H1 (cell line): Measurements from ENCODE around the gene PARS2. TPM values are rescaled to one million over a fixed set of nuclear protein-coding genes. Genes with fewer than 3 reads are reported as not detected.

Source experiments
- CTCF ChIA-PET: fragments of 300-600 bp; sonication (Branson Sonifier 250); formaldehyde crosslinking; loops from one replicate; lab custom pipeline; 2021; ENCODE audit not compliant: partially characterized antibody; lab: Charles Lee
- POLR2A ChIA-PET: fragments of 300-600 bp; sonication (Branson Sonifier 250); formaldehyde crosslinking; loops from one replicate; lab custom pipeline; 2021; ENCODE audit warnings: inconsistent platforms; ENCODE audit not compliant: partially characterized antibody; lab: Charles Lee
- DNase-seq, 2 experiments: peaks; one replicate each; pipeline versions ENCODE4 v3.0.0 to v3.0.0-alpha.2; 2010 to 2022; ENCODE audit warnings: low spot score in 2 of 2, low read depth in 1 of 2, mixed read lengths in 1 of 2
- FAIRE-seq: peaks from 2 replicates; lab custom pipeline; 2011; peaks lifted over from hg19 to GRCh38; lab: Jason Lieb, UNC
- H2AFZ ChIP-seq: 2 replicates; pipeline ENCODE4 v1.8.1; 2012; ENCODE audit warnings: low read length, inconsistent platforms
- H2AK5ac ChIP-seq: 2 replicates; pipeline ENCODE4 v1.6.1; 2013; ENCODE audit warnings: low read depth, low read length
- H2BK120ac ChIP-seq: replicated peaks from 2 replicates; pipeline ENCODE3; 2013; ENCODE audit warnings: low read depth, low read length, inconsistent platforms
- H2BK12ac ChIP-seq: 2 replicates; pipeline ENCODE4 v1.6.1; 2013; ENCODE audit warnings: low read depth, low read length
- H2BK15ac ChIP-seq: 2 replicates; pipeline ENCODE4 v1.6.1; 2013; ENCODE audit warnings: low read length
- H2BK20ac ChIP-seq: 2 replicates; pipeline ENCODE4 v1.6.1; 2013; ENCODE audit warnings: low read length
- H2BK5ac ChIP-seq: 2 replicates; pipeline ENCODE4 v1.6.1; 2013; ENCODE audit warnings: low read depth, low read length
- H3K14ac ChIP-seq: 2 replicates; pipeline ENCODE4 v1.6.1; 2013; ENCODE audit warnings: inconsistent platforms; ENCODE audit not compliant: insufficient read length
- H3K18ac ChIP-seq: 2 replicates; pipeline ENCODE4 v1.6.1; 2013; ENCODE audit warnings: low read length; ENCODE audit errors: extremely low read depth
- H3K23ac ChIP-seq: 2 replicates; pipeline ENCODE4 v1.6.1; 2013; ENCODE audit warnings: inconsistent platforms; ENCODE audit not compliant: insufficient read length
- H3K23me2 ChIP-seq: 2 replicates; pipeline ENCODE4 v1.6.1; 2013; ENCODE audit warnings: low read depth, low read length
- H3K27ac ChIP-seq: 2 replicates; pipeline ENCODE4 v1.6.1; 2011; ENCODE audit warnings: low read depth, low read length, inconsistent platforms
- H3K27me3 ChIP-seq, 4 experiments: replicated peaks in 1 of 4; 1 replicate in 1 of 4; 2 replicates in 3 of 4; pipeline versions ENCODE4 v1.6.1 to v1.8.1; 2011 to 2013; ENCODE audit warnings: low read length in 3 of 4, mild to moderate bottlenecking in 3 of 4, inconsistent platforms in 2 of 4, mixed read lengths in 2 of 4, moderate library complexity in 1 of 4; ENCODE audit not compliant: control insufficient read depth in 3 of 4, insufficient read depth in 3 of 4; ENCODE audit errors: extremely low read depth in 1 of 4
- H3K36me3 ChIP-seq, 4 experiments: 2 replicates each; pipeline versions ENCODE4 v1.6.1 to v1.8.1; 2011 to 2013; ENCODE audit warnings: mild to moderate bottlenecking in 4 of 4, low read length in 3 of 4, moderate library complexity in 2 of 4, control low read depth in 1 of 4, inconsistent platforms in 1 of 4; ENCODE audit not compliant: insufficient read depth in 4 of 4, control insufficient read depth in 2 of 4
- H3K4ac ChIP-seq: replicated peaks from 2 replicates; pipeline ENCODE3; 2013; ENCODE audit warnings: low read length, low read depth, mixed read lengths, inconsistent platforms; ENCODE audit not compliant: insufficient read length
- H3K4me1 ChIP-seq, 4 experiments: replicated peaks in 1 of 4; 1 replicate in 1 of 4; 2 replicates in 3 of 4; pipeline versions ENCODE4 v1.6.1 to v1.8.1; 2011 to 2013; ENCODE audit warnings: low read length in 3 of 4, inconsistent platforms in 2 of 4, mixed read lengths in 1 of 4; ENCODE audit not compliant: insufficient read depth in 4 of 4, control insufficient read depth in 3 of 4
- H3K4me2 ChIP-seq, 2 experiments: 2 replicates each; pipeline versions ENCODE4 v1.6.1 to v1.8.1; 2011 to 2013; ENCODE audit warnings: low read depth in 2 of 2, low read length in 2 of 2, control low read depth in 1 of 2, inconsistent platforms in 1 of 2, mild to moderate bottlenecking in 1 of 2; ENCODE audit not compliant: insufficient read depth in 1 of 2
- H3K4me3 ChIP-seq, 4 experiments: fragments of 200-600, 300-600 bp in 1 of 4; sonication (generic), shearing (Covaris generic), sonication (Bioruptor Twin) in 1 of 4; 2 replicates each; pipeline versions ENCODE4 v1.5.1 to v1.8.1; 2011 to 2016; ENCODE audit warnings: low read length in 4 of 4, low read depth in 3 of 4, control low read depth in 2 of 4, inconsistent platforms in 2 of 4, mild to moderate bottlenecking in 2 of 4, mixed read lengths in 1 of 4, moderate library complexity in 1 of 4; ENCODE audit not compliant: insufficient read depth in 2 of 4; ENCODE audit errors: extremely low read depth in 1 of 4
- H3K56ac ChIP-seq: replicated peaks from 2 replicates; pipeline ENCODE3; 2013; ENCODE audit warnings: low read depth, mild to moderate bottlenecking, mixed read lengths, low read length, inconsistent platforms; ENCODE audit not compliant: insufficient read length
- H3K79me1 ChIP-seq: 2 replicates; pipeline ENCODE4 v1.6.1; 2013; ENCODE audit warnings: low read depth, low read length, control low read depth
- H3K79me2 ChIP-seq, 2 experiments: 2 replicates each; pipeline versions ENCODE4 v1.6.1 to v1.8.1; 2012 to 2013; ENCODE audit warnings: low read length in 2 of 2, mild to moderate bottlenecking in 2 of 2, inconsistent platforms in 1 of 2; ENCODE audit not compliant: insufficient read depth in 2 of 2, control insufficient read depth in 1 of 2
- H3K9ac ChIP-seq, 4 experiments: replicated peaks in 1 of 4; 1 replicate in 1 of 4; 2 replicates in 3 of 4; pipeline versions ENCODE4 v1.6.1 to v1.8.1; 2011 to 2013; ENCODE audit warnings: low read depth in 3 of 4, low read length in 3 of 4, control low read depth in 2 of 4, mild to moderate bottlenecking in 2 of 4, moderate library complexity in 2 of 4, inconsistent platforms in 1 of 4; ENCODE audit errors: extremely low read depth in 1 of 4
- H3K9me3 ChIP-seq, 2 experiments: 2 replicates each; pipeline versions ENCODE4 v1.6.1 to v1.8.1; 2012 to 2013; ENCODE audit warnings: mild to moderate bottlenecking in 2 of 2, moderate library complexity in 2 of 2, control low read depth in 1 of 2, inconsistent platforms in 1 of 2, low read depth in 1 of 2, low read length in 1 of 2, mixed read lengths in 1 of 2; ENCODE audit not compliant: insufficient read depth in 2 of 2
- H4K20me1 ChIP-seq, 2 experiments: replicated peaks in 1 of 2; 2 replicates each; pipeline versions ENCODE3 to v1.8.1; 2011 to 2013; ENCODE audit warnings: inconsistent platforms in 2 of 2, low read length in 2 of 2, mild to moderate bottlenecking in 1 of 2; ENCODE audit not compliant: insufficient read depth in 2 of 2, control insufficient read depth in 1 of 2
- H4K5ac ChIP-seq: 2 replicates; pipeline ENCODE4 v1.6.1; 2013; ENCODE audit warnings: low read length, low read depth, mixed read lengths, inconsistent platforms; ENCODE audit not compliant: insufficient read length
- H4K8ac ChIP-seq: 2 replicates; pipeline ENCODE4 v1.8.0; 2013; ENCODE audit warnings: mild to moderate bottlenecking, moderate library complexity, low read length, inconsistent platforms; ENCODE audit not compliant: insufficient read depth; ENCODE audit errors: extremely low read depth
- H4K91ac ChIP-seq: replicated peaks from 2 replicates; pipeline ENCODE3; 2013; ENCODE audit warnings: low read length, mixed read lengths, inconsistent platforms; ENCODE audit not compliant: insufficient read length
- CHD1 ChIP-seq: IDR thresholded peaks from 2 replicates; pipeline ENCODE4 v1.6.1; 2012; ENCODE audit warnings: low read depth, low read length, improper control_type of control experiment
- CHD2 ChIP-seq: IDR thresholded peaks from 2 replicates; pipeline ENCODE4 v1.6.1; 2012; ENCODE audit warnings: low read length, improper control_type of control experiment
- CTCF ChIP-seq, 3 experiments: IDR thresholded peaks; 1 replicate in 2 of 3; 2 replicates in 1 of 3; pipeline versions ENCODE4 v1.5.1 to v1.6.1; 2011; ENCODE audit warnings: low read length in 3 of 3, mild to moderate bottlenecking in 3 of 3, inconsistent platforms in 2 of 3, low read depth in 1 of 3, moderate library complexity in 1 of 3; ENCODE audit not compliant: insufficient read depth in 1 of 3; ENCODE audit errors: control extremely low read depth in 1 of 3
- GTF2F1 ChIP-seq: IDR thresholded peaks from 2 replicates; pipeline ENCODE4 v1.6.1; 2012; ENCODE audit warnings: low read depth, low read length, improper control_type of control experiment, borderline replicate concordance
- NRF1 ChIP-seq: IDR thresholded peaks from 2 replicates; pipeline ENCODE4 v1.6.1; 2011; ENCODE audit warnings: mild to moderate bottlenecking, low read depth, low read length, improper control_type of control experiment
- PHF8 ChIP-seq: fragments of 200-600 bp; sonication (generic); conservative IDR thresholded peaks from 2 replicates; pipeline ENCODE4 v1.7.1; 2012; ENCODE audit warnings: low read depth, mild to moderate bottlenecking, inconsistent platforms, low read length, moderate library complexity
- SP4 ChIP-seq: IDR thresholded peaks from 2 replicates; pipeline ENCODE4 v1.6.1; 2012; ENCODE audit warnings: low read length, inconsistent platforms
- WGBS, 2 experiments: shearing (Covaris generic) in 1 of 2; methylation state at CpG; one replicate each; pipeline versions ENCODE4 v1.1.6 to v1.1.7; 2013 to 2015; ENCODE audit warnings: low lambda C conversion rate in 2 of 2, mixed read lengths in 2 of 2, inconsistent platforms in 1 of 2, low coverage in 1 of 2, missing lambda C conversion rate in 1 of 2; ENCODE audit not compliant: insufficient replicate concordance in 2 of 2, insufficient coverage in 1 of 2, insufficient read length in 1 of 2; ENCODE audit errors: extremely low coverage in 1 of 2, missing lambda C conversion rate in 1 of 2; 5-methylcytosine and 5-hydroxymethylcytosine counted together
- polyA plus RNA-seq, 7 experiments: library from polyadenylated mRNA; depleted of rRNA in 3 of 7; stranded (reverse) in 5 of 7; unstranded in 2 of 7; fragments of >200 nt in 5 of 7; fragments of 200-250 nt in 2 of 7; gene quantifications; 1 replicate in 5 of 7; 2 replicates in 1 of 7; 4 replicates in 1 of 7; pipeline versions ENCODE4 v1.2.1 to v1.2.3, GENCODE V29; 2011 to 2013; ENCODE audit warnings: missing spikeins in 2 of 7, mixed read lengths in 2 of 7
- total RNA-seq: library from RNA; stranded (reverse); fragmentation: NEBNext Ultra II Directional; extraction: Animal tissue kit (Norgen Biotek cat#: 25700); gene quantifications from 2 replicates; pipeline ENCODE4 v1.2.1, GENCODE V29; 2021
- TF ChIP-seq, protein P1 (sequence below): IDR thresholded peaks from 2 replicates; pipeline ENCODE4 v1.6.1; 2012; ENCODE audit warnings: inconsistent platforms

Gene PARS2
- total and polyA plus RNA-seq, 2 of the 8 experiments (the other 6 are each of a cell fraction or from before 2014, with no cell fraction given) = 8.9 to 10.0 TPM

DNA sequence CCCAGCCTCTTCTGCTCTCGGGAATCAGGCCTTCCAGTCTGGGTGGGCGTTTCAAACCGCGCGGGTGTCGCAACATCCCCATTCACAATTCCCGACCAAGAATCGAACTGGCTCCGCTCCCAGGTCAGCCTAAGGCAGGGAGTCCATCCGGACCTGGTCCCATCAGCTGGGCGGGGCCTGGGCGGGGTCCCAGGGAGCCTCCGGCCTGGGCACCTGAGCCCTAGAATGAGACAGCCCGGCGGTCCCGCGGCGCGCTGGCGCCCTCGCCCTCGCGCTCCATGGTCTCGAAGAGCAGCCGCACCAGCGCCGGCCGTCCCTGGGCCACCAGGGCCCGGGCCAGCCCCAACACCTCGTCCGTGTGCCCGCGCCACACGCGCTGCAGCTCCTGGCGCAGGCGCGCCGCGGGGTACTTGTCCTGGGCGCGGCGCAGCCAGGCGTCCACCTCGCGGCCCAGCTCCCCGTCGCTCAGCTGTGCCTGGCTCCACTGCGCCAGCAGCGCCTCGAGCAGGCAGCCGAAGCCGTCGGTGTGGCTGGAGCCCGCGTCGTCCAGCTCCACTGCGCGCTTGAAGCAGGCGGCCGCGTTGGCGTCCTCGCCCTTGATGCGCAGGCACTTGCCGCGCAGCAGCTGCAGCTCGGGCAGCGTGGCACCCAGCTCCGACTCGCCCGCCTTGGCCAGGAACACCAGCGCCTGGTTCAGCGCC is 16.9 kb upstream of the PARS2 start:
- peak overlapping the region in 1 of 4 experiments; percentile 37; a peak in 2 of 7 replicates for H3K9ac ChIP-seq
- no peak overlapping the region for H3K56ac ChIP-seq
- no peak overlapping the region for H2AFZ ChIP-seq
- no peak overlapping the region for H4K5ac ChIP-seq
- peaks cover 2% of the 10 kb centered on the region; the same call in 1 of the 2 replicates for H3K79me1 ChIP-seq
- WGBS, 2 experiments = 37% methylated on average over 30 of the region's 74 CpGs; no CpG with 5 or more reads in 1 of the 2 experiments
- no peak overlapping the region for H3K23ac ChIP-seq
- H3K4me3 ChIP-seq = peak overlapping the region; percentile 3 to 51 (median 24); a peak in 6 of 8 replicates
- H3K27me3 ChIP-seq = peaks cover 15 to 26% (median 25%) of the 10 kb centered on the region in 4 experiments; a peak in 6 of 7 replicates
- no peak overlapping the region for H3K4ac ChIP-seq
- no peaks in the 10 kb centered on the region for H3K9me3 ChIP-seq
- peak overlapping the region; percentile 64 to 65 for H3K4me2 ChIP-seq
- H2BK120ac ChIP-seq = no peak overlapping the region
- DNase-seq (peak; percentile 33 to 78), FAIRE-seq (no peak)
- CTCF ChIA-PET = interaction anchor here (1.2 to 3.0 kb wide), 5 partner anchors 10 to 65 kb away, joined by 3 to 31 read pairs (median 5); partner anchors contain the start of gene TTC4
- peak overlapping the region; percentile 18 for H4K91ac ChIP-seq
- POLR2A ChIA-PET = interaction anchor here (0.9 kb wide), 1 partner anchor 11 kb away, joined by 4 read pairs; no protein-coding TSS in a partner anchor
- H3K18ac ChIP-seq = peak overlapping the region; percentile 51; the same call in 1 of the 2 replicates
- peak overlapping the region; percentile 71; the same call in 1 of the 2 replicates for H4K8ac ChIP-seq
- H3K23me2 ChIP-seq = peaks cover 5% of the 10 kb centered on the region; the same call in 1 of the 2 replicates
- no peak overlapping the region for H2AK5ac ChIP-seq
- no peaks in the 10 kb centered on the region for H3K79me2 ChIP-seq
- H3K27ac ChIP-seq = no peak overlapping the region
- no peaks in the 10 kb centered on the region for H3K36me3 ChIP-seq
- peak overlapping the region; percentile 71; the same call in 1 of the 2 replicates for H2BK12ac ChIP-seq
- peak overlapping the region; percentile 83; the same call in 1 of the 2 replicates for H2BK15ac ChIP-seq
- H2BK5ac ChIP-seq = no peak overlapping the region; the same call in 1 of the 2 replicates
- no peak overlapping the region for H3K14ac ChIP-seq
- H3K4me1 ChIP-seq = no peaks in the 10 kb centered on the region; a peak in 1 of 7 replicates
- no peak overlapping the region for H2BK20ac ChIP-seq
- H4K20me1 ChIP-seq = no peaks in the 10 kb centered on the region
- no peak for TF ChIP-seq SP4
- TF ChIP-seq CTCF (IDR thresholded peaks at IDR 0.05; ENCODE audit: control extremely low read depth in 1 of 3, insufficient read depth in 1 of 3, low read depth in 1 of 3, low read length in 3 of 3) = no peak
- no peak for TF ChIP-seq GTF2F1
- TF ChIP-seq PHF8 = no peak
- no peak for TF ChIP-seq CHD1
- no peak for TF ChIP-seq CHD2
- TF ChIP-seq, protein P1, sequence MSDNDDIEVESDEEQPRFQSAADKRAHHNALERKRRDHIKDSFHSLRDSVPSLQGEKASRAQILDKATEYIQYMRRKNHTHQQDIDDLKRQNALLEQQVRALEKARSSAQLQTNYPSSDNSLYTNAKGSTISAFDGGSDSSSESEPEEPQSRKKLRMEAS = peak; percentile 98
- TF ChIP-seq NRF1 = no peak
